Common myeloid progenitor, CD34-positive (primary cell): Measurements from ENCODE around the gene IKBKE.
A peak's percentile ranks its signal among the peaks of the same experiment; 100 is the strongest.
"Not testable (repeated sequence)": the region's sequence is repeated elsewhere in the genome, so short reads cannot be mapped to it uniquely, and the experiment has no call there.

Source experiments
- CTCF ChIA-PET: fragments of 350-600 bp; sonication (Branson Sonifier 250); formaldehyde crosslinking; loops from one replicate; lab custom pipeline; 2021; ENCODE audit warnings: antibody characterized with exemption; lab: Charles Lee
- POLR2A ChIA-PET: fragments of 350-600 bp; sonication (Branson Sonifier 250); formaldehyde crosslinking; loops from one replicate; lab custom pipeline; 2021; ENCODE audit warnings: antibody characterized with exemption; lab: Charles Lee
- DNase-seq, 3 donors: peaks; one replicate each; pipeline versions ENCODE4 v3.0.0 to v3.0.0-alpha.2; 2013
- H3K27ac ChIP-seq, 2 experiments: 1 replicate in 1 of 2; 2 replicates in 1 of 2; pipeline ENCODE4 v1.7.0; 2013; ENCODE audit warnings: inconsistent platforms in 2 of 2, low read length in 2 of 2, mild to moderate bottlenecking in 2 of 2, low read depth in 1 of 2, moderate library complexity in 1 of 2; ENCODE audit not compliant: severe bottlenecking in 2 of 2, insufficient read depth in 1 of 2, poor library complexity in 1 of 2
- H3K27me3 ChIP-seq, 5 experiments: replicated peaks in 2 of 5; 1 replicate in 3 of 5; 2 replicates in 2 of 5; pipeline versions ENCODE4 v1.6.1 to v1.7.0; 2013; ENCODE audit warnings: low read length in 4 of 5, mild to moderate bottlenecking in 2 of 5, moderate library complexity in 2 of 5, inconsistent platforms in 1 of 5; ENCODE audit not compliant: insufficient read depth in 5 of 5, control insufficient read depth in 4 of 5
- H3K36me3 ChIP-seq, 4 experiments: 1 replicate in 2 of 4; 2 replicates in 2 of 4; pipeline versions ENCODE4 v1.6.1 to v1.7.0; 2013; ENCODE audit warnings: low read length in 3 of 4, control low read depth in 1 of 4, mild to moderate bottlenecking in 1 of 4; ENCODE audit not compliant: control insufficient read depth in 4 of 4, insufficient read depth in 4 of 4
- H3K4me1 ChIP-seq, 4 experiments: 1 replicate in 3 of 4; 2 replicates in 1 of 4; pipeline versions ENCODE4 v1.6.1 to v1.7.1; 2013; ENCODE audit warnings: low read length in 3 of 4, mild to moderate bottlenecking in 3 of 4, control low read depth in 1 of 4, inconsistent platforms in 1 of 4, moderate library complexity in 1 of 4; ENCODE audit not compliant: control insufficient read depth in 4 of 4, insufficient read depth in 4 of 4; ENCODE audit errors: control extremely low read depth in 1 of 4
- H3K4me3 ChIP-seq, 7 experiments: 1 replicate in 4 of 7; 2 replicates in 3 of 7; pipeline versions ENCODE4 v1.5.1 to v1.7.0; 2013; ENCODE audit warnings: mild to moderate bottlenecking in 7 of 7, low read length in 6 of 7, moderate library complexity in 6 of 7, inconsistent platforms in 2 of 7, low read depth in 2 of 7, control low read depth in 1 of 7; ENCODE audit not compliant: insufficient read depth in 4 of 7, control insufficient read depth in 1 of 7; ENCODE audit errors: extremely low read depth in 1 of 7
- H3K9me3 ChIP-seq, 5 experiments: 1 replicate in 4 of 5; 2 replicates in 1 of 5; pipeline versions ENCODE4 v1.6.1 to v1.7.1; 2013; ENCODE audit warnings: low read length in 4 of 5, mild to moderate bottlenecking in 2 of 5, inconsistent platforms in 1 of 5, low read depth in 1 of 5, moderate library complexity in 1 of 5; ENCODE audit not compliant: control insufficient read depth in 4 of 5, insufficient read depth in 2 of 5; ENCODE audit errors: control extremely low read depth in 1 of 5
- WGBS: methylation state at CpG from one replicate; pipeline ENCODE4 v1.1.5; 2013; ENCODE audit not compliant: insufficient coverage; 5-methylcytosine and 5-hydroxymethylcytosine counted together

The IKBKE gene

DNA sequence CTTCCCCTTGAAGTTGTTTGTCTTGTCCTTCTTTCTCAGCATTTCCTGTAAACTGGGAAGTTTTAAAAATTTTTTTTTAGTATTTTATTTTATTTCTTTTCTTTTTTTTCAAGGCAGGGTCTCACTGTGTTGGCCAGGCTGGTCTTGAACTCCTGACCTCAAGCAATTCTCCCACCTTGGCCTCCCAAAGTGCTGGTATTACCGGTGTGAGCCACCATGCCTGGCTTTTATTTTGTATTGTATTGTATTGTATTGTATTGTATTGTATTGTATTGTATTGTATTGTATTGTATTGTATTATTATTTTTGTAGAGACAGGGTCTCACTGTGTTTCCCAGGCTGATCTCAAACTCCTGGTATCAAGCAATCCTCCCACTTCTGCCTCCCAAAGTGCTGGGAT is 13.6 kb downstream of the IKBKE start:
- peaks cover 15 to 86% (median 59%) of the 10 kb centered on the region in 4 experiments for H3K36me3 ChIP-seq
- H3K27me3 ChIP-seq, POLR2A ChIA-PET, DNase-seq, H3K27ac ChIP-seq, H3K4me3 ChIP-seq, H3K9me3 ChIP-seq, H3K4me1 ChIP-seq: not testable (repeated sequence)
- WGBS: 100% methylated on average over 1 of the region's 1 CpG
- CTCF ChIA-PET: interaction anchor here (1.3 to 3.2 kb wide), 5 partner anchors 12 to 109 kb away, joined by 3 to 19 read pairs (median 5); no protein-coding TSS in a partner anchor

DNA sequence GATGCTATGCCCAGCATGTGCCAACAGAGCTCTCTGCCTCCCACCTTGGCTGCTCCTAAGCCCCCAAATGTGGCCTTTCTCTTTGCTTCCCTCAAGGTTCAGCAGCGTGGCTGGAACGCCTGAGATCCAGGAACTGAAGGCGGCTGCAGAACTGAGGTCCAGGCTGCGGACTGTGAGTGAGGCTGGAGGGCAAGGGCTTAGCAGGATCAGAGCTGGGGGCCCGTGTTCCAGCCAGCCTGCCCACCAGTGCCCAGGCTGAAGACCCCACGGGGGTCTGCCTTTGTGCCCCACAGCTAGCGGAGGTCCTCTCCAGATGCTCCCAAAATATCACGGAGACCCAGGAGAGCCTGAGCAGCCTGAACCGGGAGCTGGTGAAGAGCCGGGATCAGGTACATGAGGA is 14.6 kb downstream of the IKBKE start:
- Histone ChIP-seq H3K36me3 (peaks cover 15 to 82% (median 55%) of the 10 kb centered on the region in 4 experiments), H3K27me3 (no peaks in the 10 kb centered on the region), H3K27ac (no peak overlapping the region), H3K4me1 (peaks cover 0 to 3% (median 0%) of the 10 kb centered on the region in 4 experiments), H3K9me3 (no peaks in the 10 kb centered on the region), H3K4me3 (no peak overlapping the region)
- POLR2A ChIA-PET: no interaction called here
- DNase-seq: no peak
- CTCF ChIA-PET: interaction anchor here (0.8 to 1.8 kb wide), 4 partner anchors 11 to 121 kb away, joined by 3 to 7 read pairs (median 4); no protein-coding TSS in a partner anchor
- WGBS: 99% methylated on average over 10 of the region's 10 CpGs

GRCh38 chr1:206486995-206487788 is 16.9 kb downstream of the IKBKE start:
- CTCF ChIA-PET: interaction anchor here (0.9 to 2.0 kb wide), 6 partner anchors 8 to 100 kb away, joined by 3 to 7 read pairs (median 4); partner anchors contain the start of gene IKBKE
- POLR2A ChIA-PET: no interaction called here
- Histone ChIP-seq H3K36me3 (peaks cover 15 to 88% (median 62%) of the 10 kb centered on the region in 4 experiments), H3K27me3 (no peaks in the 10 kb centered on the region), H3K4me3 (no peak overlapping the region), H3K27ac (no peak overlapping the region), H3K9me3 (no peaks in the 10 kb centered on the region), H3K4me1 (peaks cover 0 to 3% (median 0%) of the 10 kb centered on the region in 4 experiments)
- no peak for DNase-seq
- 83% methylated on average over 11 of the region's 15 CpGs for WGBS

- no peak for DNase-seq
- POLR2A ChIA-PET: no interaction called here
- H3K9me3 ChIP-seq: no peaks in the 10 kb centered on the region
- peaks cover 0 to 3% (median 0%) of the 10 kb centered on the region in 4 experiments for H3K4me1 ChIP-seq
- CTCF ChIA-PET: interaction anchor here (1.0 to 2.0 kb wide), 5 partner anchors 9 to 100 kb away, joined by 3 to 7 read pairs (median 4); no protein-coding TSS in a partner anchor
- H3K36me3 ChIP-seq: peaks cover 19 to 88% (median 60%) of the 10 kb centered on the region in 4 experiments
- no peak overlapping the region for H3K27ac ChIP-seq
- WGBS: 97% methylated on average over 7 of the region's 7 CpGs
- H3K27me3 ChIP-seq: no peaks in the 10 kb centered on the region
- H3K4me3 ChIP-seq: no peak overlapping the region
Measured at GRCh38 chr1:206487970-206488369, 17.7 kb downstream of the IKBKE start.

DNA sequence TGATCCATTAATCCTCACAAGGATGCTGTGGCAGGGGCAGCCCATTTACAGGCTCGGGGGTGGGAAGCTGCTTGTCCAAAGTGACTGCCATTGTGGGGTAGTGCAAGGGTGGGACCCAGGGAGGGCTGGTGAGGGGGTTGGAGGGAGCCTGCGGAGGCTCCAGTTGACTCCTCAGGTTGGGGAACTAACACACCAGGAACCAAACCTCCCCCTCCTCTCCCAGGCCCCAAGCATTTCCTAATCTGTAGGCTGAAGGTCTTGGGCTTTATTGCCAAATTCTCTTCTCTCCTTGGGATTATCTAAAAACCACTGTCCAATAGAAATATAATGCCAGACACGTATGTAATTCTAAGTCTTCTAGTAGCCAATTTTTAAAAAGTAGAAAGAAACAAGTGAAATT is 18.2 kb downstream of the IKBKE start:
- no peak overlapping the region for H3K27ac ChIP-seq
- no peaks in the 10 kb centered on the region for H3K9me3 ChIP-seq
- no peak overlapping the region for H3K4me3 ChIP-seq
- no peak for DNase-seq
- 100% methylated on average over 1 of the region's 3 CpGs for WGBS
- H3K36me3 ChIP-seq: peaks cover 16 to 88% (median 59%) of the 10 kb centered on the region in 4 experiments
- H3K27me3 ChIP-seq: no peaks in the 10 kb centered on the region
- ChIA-PET POLR2A (no interaction called here), CTCF (interaction anchor here (1.0 to 6.0 kb wide), 7 partner anchors 9 to 100 kb away, joined by 3 to 62 read pairs (median 5); no protein-coding TSS in a partner anchor)
- peaks cover 0 to 3% (median 0%) of the 10 kb centered on the region in 4 experiments for H3K4me1 ChIP-seq

DNA sequence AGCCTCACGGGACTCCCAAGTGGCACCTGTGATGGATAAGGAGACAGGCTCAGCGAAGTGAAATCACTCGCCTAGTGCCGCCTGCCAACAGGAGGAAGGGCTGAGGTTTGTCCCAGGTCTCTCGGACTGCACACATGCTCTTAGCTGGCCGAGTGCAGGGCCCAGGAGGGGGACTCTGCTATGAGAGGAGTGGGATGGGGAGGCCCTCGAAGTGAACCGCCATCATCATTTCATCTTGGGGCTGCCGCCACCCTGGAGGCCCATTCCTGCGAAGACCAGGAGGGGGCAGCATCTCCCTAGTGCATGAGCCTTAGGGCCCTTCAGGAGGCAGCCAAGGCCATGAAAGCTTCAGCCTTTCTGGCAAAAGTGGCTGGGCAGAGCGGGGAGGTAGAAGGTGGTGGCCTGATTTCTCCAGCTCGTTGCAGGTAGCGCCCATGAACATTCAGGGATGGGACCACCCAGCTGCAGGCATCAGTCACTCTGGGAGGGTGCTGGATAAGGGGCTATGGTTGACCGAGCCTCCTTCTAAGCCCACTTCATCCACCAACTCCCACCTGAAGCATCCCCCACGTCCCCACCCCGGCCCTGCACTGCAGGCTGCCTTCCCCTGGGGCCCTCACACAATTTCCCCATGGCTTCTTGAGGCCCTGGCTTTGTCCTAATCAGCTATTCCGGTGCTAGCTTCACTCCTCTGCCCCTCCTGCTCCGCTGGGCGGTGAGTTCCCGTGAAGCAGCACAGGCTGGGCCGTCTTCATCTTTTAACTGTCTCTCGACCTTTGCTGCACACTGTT is 19.9 kb downstream of the IKBKE start:
- ChIA-PET POLR2A (interaction anchor here (0.6 to 0.7 kb wide), 2 partner anchors 12 to 93 kb away, joined by 3 read pairs; no protein-coding TSS in a partner anchor), CTCF (interaction anchor here (0.6 to 6.0 kb wide), 29 partner anchors 8 to 492 kb away, joined by 3 to 62 read pairs (median 5); partner anchors contain the start of gene RASSF5)
- WGBS: 86% methylated on average over 21 of the region's 22 CpGs
- no peak overlapping the region for H3K27ac ChIP-seq
- peak; percentile 60 to 78 (median 70) for DNase-seq
- peaks cover 0 to 6% (median 3%) of the 10 kb centered on the region in 4 experiments for H3K4me1 ChIP-seq
- no peaks in the 10 kb centered on the region for H3K9me3 ChIP-seq
- H3K4me3 ChIP-seq: no peak overlapping the region
- H3K27me3 ChIP-seq: no peaks in the 10 kb centered on the region
- H3K36me3 ChIP-seq: peaks cover 9 to 87% (median 56%) of the 10 kb centered on the region in 4 experiments
